Measurements from ENCODE around the gene MICAL1.

MICAL1 gene, protein sequence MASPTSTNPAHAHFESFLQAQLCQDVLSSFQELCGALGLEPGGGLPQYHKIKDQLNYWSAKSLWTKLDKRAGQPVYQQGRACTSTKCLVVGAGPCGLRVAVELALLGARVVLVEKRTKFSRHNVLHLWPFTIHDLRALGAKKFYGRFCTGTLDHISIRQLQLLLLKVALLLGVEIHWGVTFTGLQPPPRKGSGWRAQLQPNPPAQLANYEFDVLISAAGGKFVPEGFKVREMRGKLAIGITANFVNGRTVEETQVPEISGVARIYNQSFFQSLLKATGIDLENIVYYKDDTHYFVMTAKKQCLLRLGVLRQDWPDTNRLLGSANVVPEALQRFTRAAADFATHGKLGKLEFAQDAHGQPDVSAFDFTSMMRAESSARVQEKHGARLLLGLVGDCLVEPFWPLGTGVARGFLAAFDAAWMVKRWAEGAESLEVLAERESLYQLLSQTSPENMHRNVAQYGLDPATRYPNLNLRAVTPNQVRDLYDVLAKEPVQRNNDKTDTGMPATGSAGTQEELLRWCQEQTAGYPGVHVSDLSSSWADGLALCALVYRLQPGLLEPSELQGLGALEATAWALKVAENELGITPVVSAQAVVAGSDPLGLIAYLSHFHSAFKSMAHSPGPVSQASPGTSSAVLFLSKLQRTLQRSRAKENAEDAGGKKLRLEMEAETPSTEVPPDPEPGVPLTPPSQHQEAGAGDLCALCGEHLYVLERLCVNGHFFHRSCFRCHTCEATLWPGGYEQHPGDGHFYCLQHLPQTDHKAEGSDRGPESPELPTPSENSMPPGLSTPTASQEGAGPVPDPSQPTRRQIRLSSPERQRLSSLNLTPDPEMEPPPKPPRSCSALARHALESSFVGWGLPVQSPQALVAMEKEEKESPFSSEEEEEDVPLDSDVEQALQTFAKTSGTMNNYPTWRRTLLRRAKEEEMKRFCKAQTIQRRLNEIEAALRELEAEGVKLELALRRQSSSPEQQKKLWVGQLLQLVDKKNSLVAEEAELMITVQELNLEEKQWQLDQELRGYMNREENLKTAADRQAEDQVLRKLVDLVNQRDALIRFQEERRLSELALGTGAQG

DNA sequence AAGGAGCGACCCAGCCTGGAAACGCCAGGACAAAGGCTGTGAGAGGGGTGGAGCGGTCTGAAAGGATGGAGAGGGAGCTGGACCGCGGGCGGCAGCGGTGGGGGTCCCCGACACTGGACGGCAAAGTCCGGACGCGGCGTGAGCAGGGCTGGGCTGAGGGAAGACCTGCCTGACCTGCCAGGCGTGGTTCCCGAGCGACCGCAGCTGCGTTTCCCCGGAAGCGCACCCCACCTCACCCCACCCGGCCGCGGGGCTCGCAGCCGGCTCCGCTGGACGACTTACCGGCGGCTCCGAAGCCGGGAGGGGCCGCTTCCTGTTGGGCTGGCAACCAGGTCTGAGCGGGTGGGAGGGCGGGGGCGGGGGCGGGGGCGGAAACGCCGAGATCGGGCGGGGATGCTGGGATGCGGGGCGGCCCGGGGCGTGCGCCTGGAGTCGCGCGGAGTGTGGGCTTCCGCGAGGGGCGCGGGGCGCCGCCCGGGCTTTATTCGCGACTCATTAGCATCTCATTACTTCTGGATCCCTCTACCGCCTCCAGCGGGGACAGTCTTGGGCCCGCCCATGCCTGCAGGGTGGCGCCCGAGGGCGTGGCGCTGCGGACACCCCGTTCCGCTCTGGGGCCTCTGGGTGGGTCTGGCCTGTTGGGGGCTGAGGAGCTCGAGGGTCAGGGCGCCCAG, at the start of gene MICAL1:
Gene MICAL1 (minus strand): TSS at position 336 of the 674 bp plus-strand sequence. CDS start 1,576 bp downstream, outside the sequence.
- peak; percentile 62 for DNase-seq (ENCODE audit: low read depth, low spot score)

DNA sequence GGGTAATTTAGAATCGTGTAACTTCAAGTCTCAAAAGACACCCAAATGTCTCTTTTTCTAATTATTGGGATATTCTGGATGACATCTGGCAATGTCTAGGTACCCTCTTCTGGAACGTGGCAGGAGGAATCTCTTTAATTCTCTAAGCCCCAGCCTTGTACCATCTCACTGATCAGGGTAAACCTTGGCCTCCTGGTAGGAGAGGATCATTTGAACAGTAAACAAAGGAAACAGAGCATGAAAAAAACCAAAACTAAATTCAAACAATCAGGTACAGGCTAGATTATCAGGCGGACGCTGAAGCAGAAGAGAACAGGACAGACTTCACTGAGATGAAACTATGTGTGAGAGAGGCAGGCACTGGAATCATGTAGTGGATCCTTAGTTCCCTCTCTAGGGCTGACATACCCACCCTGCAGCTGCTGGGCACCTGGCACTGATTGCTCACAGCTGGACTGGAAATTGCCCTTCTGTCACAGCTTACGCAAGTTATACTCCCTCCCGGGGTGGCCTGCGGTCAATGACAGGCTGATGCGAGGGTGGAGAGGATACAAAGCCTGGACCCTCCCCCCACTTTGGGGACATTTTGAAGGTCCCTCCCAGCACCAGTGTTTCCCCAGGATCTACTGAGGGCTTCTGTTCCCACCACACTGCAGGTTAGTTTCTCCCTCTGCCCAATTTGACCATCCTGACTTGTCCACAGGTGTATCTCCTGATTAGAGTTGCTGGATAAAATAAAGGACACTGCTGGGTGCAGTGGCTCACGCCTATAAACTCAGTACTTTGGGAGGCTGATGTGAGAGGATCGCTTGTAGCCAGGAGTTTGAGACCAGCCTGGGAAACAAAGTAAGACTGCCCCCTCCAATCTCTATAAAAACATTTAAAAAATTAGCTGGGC, 48.0 kb upstream of the MICAL1 start:
- DNase-seq (ENCODE audit: low read depth, low spot score) = no peak

DNA sequence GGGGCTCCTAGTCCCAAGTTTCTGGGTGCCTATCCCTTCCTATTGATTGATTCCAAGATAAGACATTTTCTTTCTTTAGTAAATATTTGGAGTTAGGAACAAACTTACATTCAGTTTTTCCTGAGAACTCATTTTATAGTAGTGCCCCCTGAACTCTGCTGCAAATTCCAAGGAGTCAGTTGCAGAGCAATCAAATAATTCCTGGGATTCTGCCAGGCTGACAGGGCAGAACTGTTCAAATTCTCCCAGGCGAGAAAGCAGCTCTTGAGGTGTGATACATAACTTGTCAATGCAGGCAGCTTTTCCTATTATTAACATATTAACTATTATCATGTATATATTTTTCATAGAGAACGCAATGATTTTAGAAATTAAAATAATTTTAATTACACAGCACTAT, 43.4 kb upstream of the MICAL1 start:
- DNase-seq (ENCODE audit: low read depth, low spot score) = no peak

DNA sequence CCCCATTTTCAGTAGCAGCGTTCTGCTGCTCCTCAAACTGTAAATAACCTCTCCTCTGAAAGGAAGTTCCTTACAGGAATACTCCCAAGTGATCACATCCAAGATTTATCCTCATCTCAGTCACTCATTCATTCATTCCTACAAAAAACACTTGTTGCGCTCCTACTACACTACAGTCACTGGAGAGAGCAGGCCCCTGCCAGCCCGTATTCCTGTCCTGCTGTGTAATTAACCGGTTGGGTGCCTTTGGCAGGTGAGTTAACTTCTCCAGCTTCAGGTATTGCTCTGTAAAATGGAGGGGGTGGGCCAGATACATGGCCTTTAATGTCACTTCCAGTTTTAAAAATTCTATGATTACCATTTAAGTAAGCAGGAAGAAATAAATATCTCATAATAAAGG, 42.5 kb upstream of the MICAL1 start:
- no peak for DNase-seq (ENCODE audit: low read depth, low spot score)

DNA sequence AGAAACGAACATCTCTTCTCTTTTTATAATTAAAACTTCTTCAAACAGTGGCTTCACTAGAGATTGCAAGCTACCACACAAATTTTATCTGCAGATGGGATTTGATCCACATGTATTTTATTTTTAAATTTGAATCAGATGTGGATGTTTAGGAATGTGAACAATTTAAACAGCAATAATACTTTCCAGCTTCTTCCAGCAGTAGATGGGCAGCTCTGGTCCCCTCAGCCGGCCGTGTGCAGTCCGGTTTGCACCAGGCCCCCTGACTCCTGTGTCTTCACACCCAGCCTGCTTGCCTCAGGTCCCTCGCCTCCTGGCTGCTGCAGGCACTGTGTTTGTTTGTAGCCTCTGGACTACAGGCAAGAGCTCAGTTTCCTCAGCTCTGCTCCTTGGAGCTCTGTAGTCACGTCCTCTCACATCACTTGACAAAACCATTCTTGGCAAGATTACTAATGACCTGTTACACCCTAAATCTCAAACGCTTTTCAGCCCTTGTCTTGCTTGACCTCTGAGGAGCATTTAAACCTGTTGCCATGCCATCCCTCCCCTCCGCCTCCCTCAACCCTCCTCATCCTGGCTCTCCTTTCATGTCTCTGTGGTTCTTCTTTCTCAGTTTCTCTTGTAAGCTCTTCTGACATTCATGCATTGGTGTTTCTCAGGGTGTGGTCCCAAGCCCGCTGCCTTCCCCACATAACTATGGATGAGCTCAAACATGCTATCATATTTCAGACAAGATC, 40.6 kb upstream of the MICAL1 start:
- no peak for DNase-seq (ENCODE audit: low read depth, low spot score)

DNA sequence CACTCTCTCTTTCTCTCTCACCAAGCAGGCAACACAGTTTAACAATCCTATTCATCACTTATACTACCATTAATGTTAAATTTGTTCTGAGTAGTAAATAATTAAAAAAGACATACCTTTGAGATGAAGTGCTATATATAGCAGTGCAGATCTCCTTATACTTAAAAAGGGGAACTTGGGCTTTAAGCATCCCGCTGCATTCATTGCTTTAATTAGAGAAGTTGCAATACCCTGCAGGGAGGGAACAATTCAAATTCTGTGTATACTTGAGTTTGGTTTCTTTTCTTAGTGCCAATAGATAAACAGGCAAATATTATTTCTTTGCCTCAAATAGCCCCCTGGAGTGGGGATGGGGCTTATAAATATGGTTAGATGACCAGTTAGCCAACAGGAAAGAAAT, 38.3 kb upstream of the MICAL1 start:
- DNase-seq (ENCODE audit: low read depth, low spot score) = no peak

DNA sequence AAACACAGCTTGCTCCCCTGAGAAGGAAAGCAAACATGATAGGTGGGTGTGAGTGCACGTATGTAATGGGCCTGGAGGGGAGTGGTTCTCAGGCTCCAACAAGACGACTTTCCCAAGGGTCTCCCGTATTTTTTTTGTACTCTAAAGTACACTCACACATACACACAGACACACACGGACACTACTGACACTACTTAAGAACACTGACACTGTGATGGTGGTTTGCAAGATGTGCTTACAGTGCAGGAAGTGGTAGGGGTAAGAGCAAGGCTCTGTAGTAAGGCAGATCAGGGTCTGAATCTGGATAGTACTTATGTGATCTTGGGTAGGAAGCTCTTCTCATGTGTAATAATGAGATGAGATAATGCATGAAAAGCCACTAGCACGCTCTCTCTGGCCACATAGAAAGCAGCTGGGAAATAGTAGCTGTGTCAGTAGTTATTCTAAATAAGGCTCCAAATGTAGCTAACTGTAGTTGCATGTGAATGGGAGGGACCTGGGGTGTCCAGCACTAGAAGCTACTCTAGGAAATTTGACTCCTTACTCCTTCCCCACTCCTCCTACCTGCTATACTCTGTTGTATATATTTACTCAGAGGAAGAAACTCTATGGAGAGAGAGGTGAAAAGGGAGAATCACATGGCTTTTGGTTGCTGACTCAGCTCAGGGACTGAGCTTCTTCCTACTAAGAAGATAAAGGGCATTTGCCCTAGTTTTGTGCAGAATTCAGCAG, 35.8 kb upstream of the MICAL1 start:
- DNase-seq (ENCODE audit: low read depth, low spot score) = no peak

DNA sequence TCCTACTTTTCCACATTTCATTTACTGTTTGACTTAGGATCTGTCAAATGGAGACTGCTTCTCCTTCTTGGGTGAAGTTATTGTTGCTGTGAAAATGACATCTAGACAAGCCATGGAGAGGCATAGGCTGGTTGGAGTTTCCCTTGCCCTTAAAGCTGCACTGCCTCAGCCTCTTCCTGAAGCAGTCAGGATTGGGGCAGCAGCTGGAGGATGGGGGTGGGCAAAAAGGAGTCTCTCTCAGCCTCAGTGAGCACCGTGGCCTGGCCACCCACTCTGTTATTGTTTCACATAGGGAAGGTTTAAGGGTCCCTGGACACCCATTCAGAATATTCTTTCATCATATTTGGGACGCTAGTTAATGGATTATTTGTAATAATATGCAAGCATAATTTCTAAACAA, 35.1 kb upstream of the MICAL1 start:
- no peak for DNase-seq (ENCODE audit: low read depth, low spot score)

DNA sequence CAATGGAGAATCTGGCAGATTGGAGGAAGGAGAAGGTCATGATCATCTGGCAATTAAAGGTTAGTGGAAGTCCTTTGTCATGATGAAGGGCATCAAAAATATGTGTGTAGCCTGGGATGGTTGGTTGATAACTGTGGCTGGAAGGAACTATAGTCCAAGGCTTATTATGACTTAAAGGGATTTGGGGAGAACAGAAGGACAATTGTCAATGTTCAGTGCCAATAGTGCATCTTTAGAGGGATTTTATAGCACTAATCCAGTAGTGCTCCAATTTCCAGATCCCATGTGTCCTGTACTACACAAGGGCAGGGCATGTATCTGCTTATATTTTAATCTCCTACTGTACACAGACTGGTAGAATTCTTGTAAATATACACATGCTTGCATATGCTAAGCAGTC, 32.4 kb upstream of the MICAL1 start:
- DNase-seq (ENCODE audit: low read depth, low spot score) = no peak

DNA sequence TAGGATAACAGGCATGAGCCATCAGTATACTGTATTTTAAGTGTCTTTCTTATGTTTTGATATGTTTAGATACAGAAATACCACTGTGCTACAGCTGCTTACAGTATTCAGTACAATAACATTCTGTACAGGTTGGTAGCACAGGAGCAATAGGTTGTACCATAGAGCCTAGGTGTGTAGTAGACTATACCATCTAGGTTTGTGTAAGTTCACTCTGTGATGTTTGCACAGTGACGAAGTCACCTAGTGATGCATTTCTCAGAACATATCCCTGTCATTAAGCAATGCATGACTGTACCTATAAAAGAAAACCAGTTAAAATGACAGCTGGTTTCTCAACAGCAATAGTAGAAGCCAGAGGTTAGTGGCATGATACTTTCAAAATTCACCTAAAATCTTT, 30.5 kb upstream of the MICAL1 start:
- DNase-seq (ENCODE audit: low read depth, low spot score) = no peak

DNA sequence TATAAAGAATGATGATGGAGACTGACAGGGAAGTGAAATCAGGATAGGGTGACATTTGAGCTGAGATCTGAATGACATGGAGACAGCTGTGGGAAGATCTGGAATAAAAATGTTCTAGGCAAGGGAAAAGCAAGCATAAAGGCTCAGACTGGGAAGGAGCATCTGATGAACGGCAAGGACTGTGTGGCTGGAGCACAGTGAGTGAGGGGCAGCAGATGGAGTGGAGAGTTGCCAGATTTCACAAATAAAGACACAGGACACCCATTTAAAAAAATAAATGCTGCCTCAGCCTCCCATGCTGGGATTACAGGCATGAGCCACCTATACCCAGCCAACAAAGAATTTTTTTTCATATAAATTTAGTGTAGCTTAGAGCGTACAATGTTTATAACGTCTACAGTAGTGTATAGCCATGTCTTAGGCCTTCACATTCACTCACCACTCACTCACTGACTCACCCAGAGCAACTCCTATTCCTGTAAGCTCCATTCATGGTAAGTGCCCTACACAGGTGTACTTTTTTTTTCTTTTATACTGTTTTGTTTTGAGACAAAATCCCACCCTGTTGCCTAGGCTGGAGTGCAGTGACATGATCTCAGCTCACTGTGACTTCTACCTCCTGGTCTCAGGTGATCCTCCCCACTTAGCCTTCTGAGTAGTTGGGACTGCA, 29.8 kb upstream of the MICAL1 start:
- DNase-seq (ENCODE audit: low read depth, low spot score) = no peak

DNA sequence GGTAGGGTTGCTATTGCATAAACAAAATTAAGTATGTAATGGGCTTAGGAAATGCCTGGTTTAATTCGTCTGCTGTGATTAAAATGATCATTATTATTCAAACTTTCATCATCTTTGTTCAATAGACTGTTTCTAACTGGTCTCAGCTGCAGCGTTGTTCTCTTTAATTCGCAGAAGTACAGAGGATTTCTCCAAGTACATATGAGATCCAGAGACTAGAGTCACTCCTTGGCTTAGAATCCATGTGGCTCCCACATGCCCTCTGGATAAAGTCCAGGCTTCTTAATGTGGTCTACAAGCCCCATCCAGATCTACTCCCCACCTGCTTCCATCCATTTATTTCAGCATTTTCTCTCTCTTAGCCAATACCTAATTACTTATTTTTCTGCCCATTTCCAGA, 28.6 kb upstream of the MICAL1 start:
- DNase-seq (ENCODE audit: low read depth, low spot score) = no peak

DNA sequence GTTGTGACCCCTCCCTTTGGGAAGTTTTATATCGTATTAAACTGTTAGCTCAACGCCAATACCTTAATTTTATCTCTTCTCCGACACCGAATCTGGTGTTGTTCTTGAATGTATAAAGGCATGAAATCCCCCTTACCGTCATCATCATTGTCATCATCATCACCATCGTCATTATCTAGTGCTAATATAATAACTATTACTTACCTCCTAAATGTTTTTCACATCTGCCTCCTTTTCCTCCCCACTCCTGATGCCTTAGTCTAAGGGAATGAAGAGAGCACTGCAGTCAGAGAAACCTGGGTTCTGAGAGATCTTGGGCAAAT, 28.1 kb upstream of the MICAL1 start:
- DNase-seq (ENCODE audit: low read depth, low spot score) = no peak

DNA sequence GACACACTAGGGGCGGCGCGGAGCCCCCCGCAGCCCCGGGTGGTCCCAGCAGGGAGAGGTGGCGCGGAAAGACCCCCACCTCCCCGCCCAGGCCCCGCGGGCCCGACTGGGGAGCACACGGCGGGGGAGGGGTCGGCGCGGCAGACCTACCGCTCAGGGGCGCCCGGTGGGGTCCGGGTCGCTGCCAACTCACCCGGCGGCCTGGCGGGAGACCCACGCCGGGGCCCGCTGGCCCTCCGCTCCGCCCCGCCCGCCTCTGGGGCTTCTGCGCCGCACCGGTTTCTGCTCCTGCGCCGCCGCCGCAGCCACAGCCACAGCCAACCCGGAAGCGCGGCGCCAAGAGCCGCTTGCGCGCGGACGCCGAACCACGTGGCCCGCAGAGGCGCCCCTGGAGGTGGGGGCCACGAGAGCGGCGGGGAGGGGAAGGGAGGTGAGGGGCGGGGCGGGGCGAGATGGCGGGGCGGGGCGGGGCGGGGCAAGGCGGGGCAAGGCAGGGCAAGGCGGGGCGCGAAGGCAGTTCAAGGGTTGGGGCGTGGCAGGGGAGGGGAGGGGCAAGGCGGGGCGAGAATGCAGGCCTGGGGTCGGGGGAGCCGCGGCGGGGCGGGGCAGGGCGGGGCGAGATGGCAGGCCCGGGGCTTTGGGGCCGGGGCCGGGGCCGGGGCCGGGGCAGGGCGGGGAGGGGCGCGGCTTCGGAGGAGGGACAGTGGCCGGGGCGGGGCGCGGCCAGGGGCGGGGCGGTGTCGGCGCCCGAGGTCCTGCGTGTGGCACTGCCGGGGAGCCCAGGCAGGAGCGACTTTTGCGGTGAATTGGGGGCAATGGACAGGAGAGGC, 27.5 kb upstream of the MICAL1 start, which contains the start of gene ZBTB24:
Gene ZBTB24 (minus strand): TSS at position 315 of the 830 bp plus-strand sequence. CDS start 1,193 bp downstream, outside the sequence.
- DNase-seq (ENCODE audit: low read depth, low spot score) = peak; percentile 88

DNA sequence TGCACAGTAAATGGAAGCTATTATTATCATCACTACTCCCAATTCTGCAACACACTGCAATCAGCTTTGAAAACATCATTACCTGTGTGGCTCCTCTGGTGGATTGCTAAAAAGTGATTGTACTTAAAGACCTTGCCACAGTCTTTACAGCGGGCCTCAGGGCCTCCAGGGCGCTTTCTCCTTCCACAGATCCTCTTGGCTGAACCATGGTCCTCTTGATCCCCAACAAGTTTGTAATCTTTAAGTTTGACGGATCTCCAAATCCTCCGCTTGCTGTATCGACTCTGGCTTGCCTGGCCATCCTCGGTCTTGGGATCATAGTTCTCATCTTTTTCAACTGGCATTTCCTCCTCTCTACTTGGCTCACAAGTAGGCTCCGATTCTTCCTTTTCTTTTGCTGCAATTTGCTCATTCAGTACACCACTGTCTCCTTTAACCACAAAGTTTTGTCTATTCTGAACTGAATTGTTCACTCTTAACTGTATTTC, 25.5 kb upstream of the MICAL1 start:
- DNase-seq (ENCODE audit: low read depth, low spot score) = no peak

DNA sequence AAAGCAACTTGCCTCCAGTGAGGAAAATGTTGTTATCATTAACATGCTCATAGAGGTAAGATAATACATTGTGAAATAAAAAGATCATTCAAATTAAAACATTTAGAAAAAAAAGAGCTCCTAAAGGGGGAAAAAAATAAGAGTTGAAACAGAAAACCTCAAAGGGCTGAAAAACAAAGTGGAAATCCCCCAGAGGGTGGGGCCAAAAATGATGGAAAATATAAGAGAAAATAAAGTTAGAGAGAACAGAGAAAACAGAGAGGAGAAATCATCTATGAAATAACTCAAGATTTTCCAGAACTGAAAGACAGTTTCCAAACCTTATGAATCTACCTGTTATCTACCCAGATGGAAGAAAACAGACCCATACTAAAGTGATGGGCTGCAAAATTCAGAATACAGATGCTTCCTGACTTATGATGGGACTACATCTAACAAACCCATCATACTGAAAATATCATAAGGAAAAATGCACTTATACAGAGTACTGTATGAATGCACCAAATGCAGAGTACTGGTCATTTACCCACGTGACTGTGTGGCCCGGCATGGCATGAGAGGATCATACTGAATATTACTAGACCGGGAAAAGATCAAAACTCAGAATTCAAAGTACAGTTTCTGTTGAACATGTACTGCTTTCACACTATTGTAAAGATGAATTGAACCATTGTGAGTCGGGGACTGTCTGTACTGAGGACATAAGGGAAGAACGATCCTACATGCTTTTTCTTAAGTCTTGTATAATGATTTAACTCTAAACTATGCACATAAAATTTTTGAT, 23.5 kb upstream of the MICAL1 start:
- no peak for DNase-seq (ENCODE audit: low read depth, low spot score)

DNA sequence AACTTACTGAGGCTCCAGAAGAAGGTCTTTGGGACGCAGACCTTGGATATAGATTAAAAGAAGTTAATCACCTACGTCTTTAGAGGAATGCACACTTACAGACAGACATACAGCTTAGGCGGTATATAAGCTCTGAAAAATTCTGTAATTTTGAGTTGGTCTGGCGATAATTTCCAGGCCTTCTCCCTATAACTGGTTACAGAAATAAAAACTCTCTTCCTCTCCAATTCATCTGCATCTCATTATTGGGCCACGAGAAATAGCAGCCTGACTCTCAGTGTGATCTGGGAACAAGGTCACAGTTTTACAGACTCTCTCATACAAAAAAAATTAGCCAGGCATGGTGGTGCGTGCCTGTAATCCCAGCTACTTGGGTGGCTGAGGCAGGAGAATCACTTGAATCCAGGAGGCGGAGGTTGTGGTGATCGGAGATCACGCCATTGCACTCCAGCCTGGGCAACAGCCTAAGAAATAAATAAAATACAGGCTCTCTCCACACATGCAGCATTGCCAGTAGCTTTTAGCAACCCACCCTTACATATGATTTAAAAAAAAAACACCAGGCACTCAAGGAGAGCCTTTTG, 22.7 kb upstream of the MICAL1 start:
- no peak for DNase-seq (ENCODE audit: low read depth, low spot score)
